Smooth muscle cell of the coronary artery (primary cell): ENCODE data around the gene C2CD2. TPM values are rescaled to one million over a fixed set of nuclear protein-coding genes. Genes with fewer than 3 reads are reported as not detected.

Source experiments
- total RNA-seq: library from RNA; depleted of rRNA; stranded (reverse); fragments of >200 nt; gene quantifications from 2 replicates; pipeline ENCODE4 v1.2.3, GENCODE V29; 2014; ENCODE audit warnings: low replicate concordance

The C2CD2 gene
- 17.9 and 23.2 TPM in 2 replicates for total RNA-seq

GRCh38 chr21:41953831-41954653 lies at the start of gene C2CD2:
Gene C2CD2 (minus strand): TSS chr21:41954018. CDS start chr21:41953648, 370 bp downstream.

DNA sequence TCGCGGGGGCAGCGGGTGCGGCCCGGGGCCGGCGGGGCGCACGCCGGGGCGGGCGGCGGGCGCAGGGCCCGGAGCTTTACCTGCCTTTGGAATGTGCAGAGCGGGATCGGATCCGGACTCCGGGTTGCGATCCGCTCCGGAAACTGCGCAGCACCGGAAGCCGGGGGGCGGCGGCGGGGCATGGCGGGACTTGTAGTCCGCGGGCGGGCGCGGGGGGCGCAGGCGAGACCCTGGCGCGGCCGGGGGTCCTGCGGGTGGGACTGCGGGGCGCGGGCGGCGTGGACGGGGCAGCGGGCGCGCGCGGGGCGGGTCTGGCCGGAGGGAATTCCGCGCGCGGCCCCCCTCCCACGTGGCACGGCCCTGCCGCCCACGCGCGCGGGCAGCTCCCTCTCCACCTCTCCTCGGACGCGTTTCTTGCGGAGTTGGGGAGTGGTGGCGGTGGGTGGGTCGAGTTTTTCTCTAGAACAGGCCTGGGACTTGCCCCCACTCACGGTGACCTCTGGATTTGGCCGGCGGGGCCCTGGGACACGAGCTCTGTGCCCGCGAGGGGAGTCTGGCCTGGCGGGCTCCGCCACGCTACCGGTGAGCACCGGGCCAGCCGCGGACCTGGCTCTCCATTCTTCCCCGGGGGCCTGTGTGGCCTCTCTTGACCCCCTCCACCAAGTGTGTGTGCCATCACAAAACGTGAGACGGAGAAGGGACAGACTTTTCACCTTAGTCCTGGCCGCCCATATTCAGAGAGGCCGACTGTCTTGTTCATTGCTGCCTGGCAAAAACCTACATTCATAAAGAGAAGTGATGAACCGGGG lies 74.4 kb downstream of the C2CD2 start, which contains the start of gene PRDM15:
TSS of gene PRDM15 (minus strand) at position 155 of the 809 bp plus-strand sequence. CDS start 18,981 bp downstream, outside the sequence.

Other genes with a start within 250 kb of the C2CD2 start
- 0.23 and 11.1 TPM in 2 replicates for gene RIPK4, start 187.0 kb downstream of the C2CD2 start, total RNA-seq
- 3.9 and 12.1 TPM in 2 replicates for gene PRDM15, start 74.7 kb downstream of the C2CD2 start, total RNA-seq
- gene ZBTB21, start 56.3 kb upstream of the C2CD2 start, total RNA-seq: 3.2 and 3.4 TPM in 2 replicates
- gene UMODL1, start 117.3 kb upstream of the C2CD2 start, total RNA-seq: under 0.01 TPM in 1 of 2 replicates, not detected in the other